Adrenal gland (tissue), 12 donors: ENCODE measurements around the gene PGM1. TPM values are rescaled to one million over a fixed set of nuclear protein-coding genes. Genes with fewer than 3 reads are reported as not detected.
A peak's percentile ranks its signal among the peaks of the same experiment; 100 is the strongest.

Experiments
- DNase-seq, 7 donors: peaks; one replicate each; pipeline ENCODE4 v3.0.0-alpha.2; 2019 to 2020
- H3K27ac ChIP-seq, 5 donors: fragments of 200-600 bp; sonication (generic) in 4 of 5; 1 replicate in 3 of 5; 2 replicates in 2 of 5; pipeline versions ENCODE4 v1.5.1 to v1.8.0; 2016 to 2020; ENCODE audit warnings: mild to moderate bottlenecking in 1 of 5
- H3K27me3 ChIP-seq: fragments of 200-600 bp; 2 replicates; pipeline ENCODE4 v1.8.0; 2021
- H3K36me3 ChIP-seq, 2 donors: fragments of 200-600 bp; replicated peaks in 1 of 2; 1 replicate in 1 of 2; 2 replicates in 1 of 2; pipeline versions ENCODE4 v1.5.1 to v1.8.0; 2018 to 2022
- H3K4me1 ChIP-seq, 2 donors: fragments of 200-600 bp; replicated peaks in 1 of 2; 1 replicate in 1 of 2; 2 replicates in 1 of 2; pipeline versions ENCODE4 v1.5.1 to v1.8.0; 2018 to 2021
- H3K4me3 ChIP-seq, 4 donors: fragments of 200-600 bp; sonication (generic) in 3 of 4; one replicate each; pipeline ENCODE4 v1.5.1; 2016 to 2018
- H3K9me3 ChIP-seq, 3 donors: fragments of 200-600 bp; sonication (generic) in 1 of 3; replicated peaks in 1 of 3; 1 replicate in 2 of 3; 2 replicates in 1 of 3; pipeline versions ENCODE4 v1.5.1 to v1.8.0; 2016 to 2021
- POLR2A ChIP-seq, 2 donors: fragments of 450-650 bp; IDR thresholded peaks; one replicate each; pipeline ENCODE4 v1.6.1; 2017; ENCODE audit warnings: antibody characterized with exemption in 2 of 2, mild to moderate bottlenecking in 2 of 2, moderate library complexity in 1 of 2
- WGBS, 4 donors: extraction: QIAGEN DNeasy Blood & Tissue Kit in 2 of 4; methylation state at CpG; one replicate each; pipeline versions ENCODE4 v1.1.5 to v1.1.7; 2013 to 2017; 5-methylcytosine and 5-hydroxymethylcytosine counted together
- intact Hi-C, 2 donors: fragments of 100-400 bp; cut with DNase I; formaldehyde crosslinking; loops; one replicate each; pipeline versions ENCODE4 v1.14.1 to v1.15.0; 2022 to 2023
- polyA plus RNA-seq, 3 donors: library from polyadenylated mRNA; stranded (reverse); fragments of 200-250 nt in 2 of 3; fragments of 350-450 nt in 1 of 3; fragmentation: Illumina TruSeq in 1 of 3; extraction: RNeasy Lipid Tissue Mini Kit (QIAGEN cat#74804) in 1 of 3; gene quantifications; one replicate each; pipeline ENCODE4 v1.2.3, GENCODE V29; 2013 to 2014
- total RNA-seq, 9 donors: library from RNA; depleted of rRNA in 4 of 9; stranded (reverse); fragments of >200 nt in 4 of 9; fragments of 120-200 nt in 1 of 9; fragmentation: NEBNext Ultra II Directional in 1 of 9; extraction: Animal tissue kit (Norgen Biotek cat#: 25700) in 1 of 9; gene quantifications; one replicate each; pipeline versions ENCODE4 v1.1.0 to v1.2.4, GENCODE V29; 2013 to 2023
- TF ChIP-seq, protein P1 (sequence below), 6 experiments: fragments of 450-650 bp in 4 of 6; fragments of 200-600 bp in 2 of 6; sonication (generic) in 1 of 6; IDR thresholded peaks; 1 replicate in 5 of 6; 2 replicates in 1 of 6; pipeline versions ENCODE4 v1.5.1 to v1.8.0; 2016 to 2021; ENCODE audit warnings: antibody characterized with exemption in 6 of 6, mild to moderate bottlenecking in 2 of 6, moderate library complexity in 1 of 6
- donor health status: healthy with polysubstance abuse.
- donor health status: Bipolar disorder and iron deficiency.
- donor health status: DM: yes; HTN: yes; CAD: no.
- donor health status: DM: no; HTN: no; CAD: no.
- donor health status: DM: no; HTN: no; CAD: no.
- donor health status: DM: yes; HTN: yes; CAD: no.

Gene PGM1
- total and polyA plus RNA-seq, 12 donors, result 11.9 to 156 (median 120) TPM

DNA sequence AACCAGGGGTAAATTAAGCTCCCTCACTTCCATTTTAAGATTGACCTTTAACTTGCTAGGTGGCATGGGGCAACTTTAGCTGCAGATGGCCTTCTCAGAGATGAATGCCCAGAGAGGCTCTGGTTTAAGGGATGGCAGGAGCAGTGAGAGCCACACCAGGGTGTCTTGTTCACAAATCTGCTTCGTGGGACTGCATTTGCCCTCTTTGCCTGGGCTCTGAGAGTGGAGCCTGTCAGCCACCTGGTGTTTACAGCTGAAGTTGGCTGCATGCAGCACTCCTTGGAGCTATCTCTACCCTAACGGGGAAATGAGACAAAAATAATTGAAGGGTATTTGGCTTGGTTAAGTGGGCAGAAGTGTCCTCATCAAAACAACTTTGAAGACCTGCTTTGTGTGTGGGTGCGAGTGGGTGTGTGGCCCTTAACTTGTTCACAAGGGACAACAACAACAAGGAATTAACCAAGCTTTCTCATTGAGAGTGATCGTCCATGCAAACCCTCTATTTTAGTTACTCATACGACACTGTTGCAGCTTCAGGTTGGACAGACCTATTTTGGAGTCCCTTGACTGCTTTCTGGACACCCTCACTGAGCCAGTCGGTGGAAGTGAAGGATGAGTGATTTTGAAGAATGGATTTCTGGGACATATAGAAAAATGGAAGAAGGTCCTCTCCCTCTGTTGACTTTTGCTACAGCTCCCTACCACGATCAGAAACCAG, 29.8 kb downstream of the PGM1 start:
- Histone ChIP-seq H3K4me3 (no peak overlapping the region), H3K4me1 (peaks cover 6 to 32% of the 10 kb centered on the region in 2 donors), H3K36me3 (no peaks in the 10 kb centered on the region), H3K27me3 (no peaks in the 10 kb centered on the region), H3K27ac (no peak overlapping the region), H3K9me3 (no peaks in the 10 kb centered on the region)
- DNase-seq, result no peak
- 88 to 97% (median 94%) methylated on average over 7 of the region's 7 CpGs for WGBS, 4 donors
- TF ChIP-seq, protein P1, sequence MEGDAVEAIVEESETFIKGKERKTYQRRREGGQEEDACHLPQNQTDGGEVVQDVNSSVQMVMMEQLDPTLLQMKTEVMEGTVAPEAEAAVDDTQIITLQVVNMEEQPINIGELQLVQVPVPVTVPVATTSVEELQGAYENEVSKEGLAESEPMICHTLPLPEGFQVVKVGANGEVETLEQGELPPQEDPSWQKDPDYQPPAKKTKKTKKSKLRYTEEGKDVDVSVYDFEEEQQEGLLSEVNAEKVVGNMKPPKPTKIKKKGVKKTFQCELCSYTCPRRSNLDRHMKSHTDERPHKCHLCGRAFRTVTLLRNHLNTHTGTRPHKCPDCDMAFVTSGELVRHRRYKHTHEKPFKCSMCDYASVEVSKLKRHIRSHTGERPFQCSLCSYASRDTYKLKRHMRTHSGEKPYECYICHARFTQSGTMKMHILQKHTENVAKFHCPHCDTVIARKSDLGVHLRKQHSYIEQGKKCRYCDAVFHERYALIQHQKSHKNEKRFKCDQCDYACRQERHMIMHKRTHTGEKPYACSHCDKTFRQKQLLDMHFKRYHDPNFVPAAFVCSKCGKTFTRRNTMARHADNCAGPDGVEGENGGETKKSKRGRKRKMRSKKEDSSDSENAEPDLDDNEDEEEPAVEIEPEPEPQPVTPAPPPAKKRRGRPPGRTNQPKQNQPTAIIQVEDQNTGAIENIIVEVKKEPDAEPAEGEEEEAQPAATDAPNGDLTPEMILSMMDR (IDR thresholded peaks at IDR 0.05), result no peak
- TF ChIP-seq POLR2A (IDR thresholded peaks at IDR 0.05), result no peak
- intact Hi-C loops, result no loop called here

DNA sequence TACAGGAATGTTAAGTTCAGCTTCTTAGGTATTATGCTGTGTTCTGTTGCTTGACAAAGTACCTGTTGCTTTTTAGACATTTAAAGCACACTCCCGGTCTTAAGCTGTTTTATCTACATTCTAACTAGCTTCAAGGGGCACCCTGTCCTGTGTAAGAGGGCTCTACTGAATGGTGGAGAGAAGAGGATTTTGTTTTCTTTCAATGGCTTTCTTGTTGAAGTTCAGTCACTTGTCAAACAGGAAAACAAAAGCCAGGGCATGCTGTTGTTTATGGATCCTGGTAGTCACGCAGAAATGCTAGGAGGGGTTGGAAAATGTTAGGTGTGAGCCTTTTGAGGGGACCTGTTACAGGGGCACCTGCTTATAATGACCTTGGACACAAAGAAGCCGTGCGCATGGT, 30.7 kb downstream of the PGM1 start:
- Histone ChIP-seq H3K4me1 (peaks cover 6 to 32% of the 10 kb centered on the region in 2 donors), H3K27me3 (no peaks in the 10 kb centered on the region), H3K9me3 (no peaks in the 10 kb centered on the region), H3K27ac (no peak overlapping the region), H3K4me3 (no peak overlapping the region), H3K36me3 (no peaks in the 10 kb centered on the region)
- DNase-seq, result no peak
- intact Hi-C loops, result no loop called here
- no peak for TF ChIP-seq POLR2A (IDR thresholded peaks at IDR 0.05)
- TF ChIP-seq, protein P1 (IDR thresholded peaks at IDR 0.05), result no peak
- 90 to 92% (median 91%) methylated on average over 4 of the region's 4 CpGs for WGBS, 4 donors

DNA sequence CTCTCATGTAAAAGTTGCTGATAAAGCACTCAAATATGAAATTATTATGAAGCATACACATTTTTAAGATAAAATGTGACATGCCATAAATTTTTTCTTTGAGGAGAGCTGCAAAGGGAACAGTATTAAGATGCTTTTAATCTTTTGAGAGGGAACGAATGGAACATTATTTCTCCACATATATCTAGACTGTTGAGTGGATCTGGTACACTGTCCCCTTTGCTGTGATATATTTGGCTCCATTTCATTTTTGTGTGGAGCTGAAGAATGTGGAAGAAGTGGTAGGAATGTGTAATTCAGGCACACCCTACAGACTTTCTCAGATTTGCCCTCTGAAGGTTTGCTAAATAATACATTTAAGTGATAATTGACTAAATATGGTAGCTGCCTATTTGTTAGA, 31.7 kb downstream of the PGM1 start:
- DNase-seq, result no peak
- no peak overlapping the region for H3K27ac ChIP-seq
- WGBS, 4 donors, result 45 to 66% (median 54%) methylated on average over 1 of the region's 1 CpG
- H3K36me3 ChIP-seq, result peaks cover 0 to under 1% of the 10 kb centered on the region in 2 donors
- intact Hi-C loops, result no loop called here
- no peaks in the 10 kb centered on the region for H3K27me3 ChIP-seq
- peaks cover 6 to 32% of the 10 kb centered on the region in 2 donors for H3K4me1 ChIP-seq
- H3K9me3 ChIP-seq, result no peaks in the 10 kb centered on the region
- TF ChIP-seq, protein P1 (IDR thresholded peaks at IDR 0.05), result peak in 5 of 6 experiments; percentile 11 to 44 (median 15)
- no peak for TF ChIP-seq POLR2A (IDR thresholded peaks at IDR 0.05)
- no peak overlapping the region for H3K4me3 ChIP-seq

DNA sequence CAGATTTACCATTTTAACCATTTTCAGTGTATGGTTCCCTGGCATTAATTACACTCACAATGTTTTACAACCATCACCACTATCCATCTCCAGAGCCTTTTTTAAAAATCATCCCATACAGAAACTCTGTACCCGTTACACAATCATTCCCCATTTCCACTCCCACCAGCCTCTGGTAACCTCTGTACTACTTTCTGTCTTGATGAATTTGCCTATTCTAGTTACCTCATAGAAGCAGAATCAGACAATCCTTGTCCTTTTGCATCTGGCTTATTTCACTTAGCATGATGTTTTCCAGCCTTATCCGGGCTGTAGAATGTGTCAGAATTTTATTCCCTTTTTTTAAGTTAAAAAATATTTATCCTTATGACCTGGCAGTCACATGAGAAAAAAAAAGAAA, 33.0 kb downstream of the PGM1 start:
- no peak for DNase-seq
- no peaks in the 10 kb centered on the region for H3K27me3 ChIP-seq
- H3K9me3 ChIP-seq, result no peaks in the 10 kb centered on the region
- TF ChIP-seq, protein P1 (IDR thresholded peaks at IDR 0.05), result no peak
- TF ChIP-seq POLR2A (IDR thresholded peaks at IDR 0.05), result no peak
- H3K4me1 ChIP-seq, result peaks cover 2 to 31% of the 10 kb centered on the region in 2 donors
- H3K4me3 ChIP-seq, result no peak overlapping the region
- H3K27ac ChIP-seq, result peak overlapping the region in 1 of 5 donors; percentile 11
- intact Hi-C loops, result no loop called here
- H3K36me3 ChIP-seq, result peaks cover 0 to 12% of the 10 kb centered on the region in 2 donors
- WGBS, 4 donors, result 68 to 75% (median 73%) methylated on average over 2 of the region's 2 CpGs
